IPS-20b (cell line): ENCODE measurements around the gene RNF41.
"Not testable (repeated sequence)": the region's sequence is repeated elsewhere in the genome, so short reads cannot be mapped to it uniquely, and the experiment has no call there.

Experiments
- H3K27ac ChIP-seq: one replicate; pipeline ENCODE4 v1.5.1; 2013; ENCODE audit warnings: low read length
- H3K27me3 ChIP-seq: 2 replicates; pipeline ENCODE4 v1.6.1; 2013; ENCODE audit warnings: mild to moderate bottlenecking, low read length, inconsistent platforms; ENCODE audit not compliant: insufficient read depth
- H3K36me3 ChIP-seq: 2 replicates; pipeline ENCODE4 v1.6.1; 2013; ENCODE audit warnings: low read depth, mild to moderate bottlenecking, inconsistent platforms, low read length, moderate library complexity; ENCODE audit not compliant: insufficient read depth
- H3K4me1 ChIP-seq: 2 replicates; pipeline ENCODE4 v1.6.1; 2013; ENCODE audit warnings: mild to moderate bottlenecking, control low read depth, inconsistent platforms, low read length, moderate library complexity; ENCODE audit not compliant: insufficient read depth
- H3K4me3 ChIP-seq: 2 replicates; pipeline ENCODE4 v1.5.1; 2013; ENCODE audit warnings: mild to moderate bottlenecking, low read length, inconsistent platforms
- H3K9ac ChIP-seq: 2 replicates; pipeline ENCODE4 v1.6.1; 2013; ENCODE audit warnings: low read depth, mild to moderate bottlenecking, inconsistent platforms, low read length, moderate library complexity
- H3K9me3 ChIP-seq: 2 replicates; pipeline ENCODE4 v1.6.1; 2013; ENCODE audit warnings: mild to moderate bottlenecking, low read depth, low read length, inconsistent platforms; ENCODE audit not compliant: insufficient read depth

RNF41 gene

GRCh38 chr12:56161690-56162351, 59.9 kb downstream of the RNF41 start:
- Histone ChIP-seq H3K9ac (no peak overlapping the region), H3K36me3 (peaks cover 77% of the 10 kb centered on the region), H3K27ac (no peak overlapping the region)

GRCh38 chr12:56160894-56161689, 60.6 kb downstream of the RNF41 start:
- no peaks in the 10 kb centered on the region for H3K27me3 ChIP-seq
- H3K4me3 ChIP-seq = peak overlapping the region; percentile 86
- peak overlapping the region; percentile 99 for H3K9ac ChIP-seq
- H3K4me1 ChIP-seq = peaks cover 23% of the 10 kb centered on the region
- H3K36me3 ChIP-seq = peaks cover 70% of the 10 kb centered on the region
- no peaks in the 10 kb centered on the region for H3K9me3 ChIP-seq
- no peak overlapping the region for H3K27ac ChIP-seq

More at GRCh38 chr12:56161690-56162351, 59.9 kb downstream of the RNF41 start:
- Histone ChIP-seq H3K4me3 (0 out of 2 replicates have a peak overlapping the region, but pooled peaks have one; percentile 86), H3K9me3 (no peaks in the 10 kb centered on the region), H3K4me1 (peaks cover 23% of the 10 kb centered on the region), H3K27me3 (no peaks in the 10 kb centered on the region)

- no peaks in the 10 kb centered on the region for H3K27me3 ChIP-seq
- H3K36me3 ChIP-seq = peaks cover 68% of the 10 kb centered on the region
- peak overlapping the region; percentile 95 for H3K27ac ChIP-seq
- H3K9ac ChIP-seq = peak overlapping the region; percentile 99; the same call in 1 of the 2 replicates
- peak overlapping the region; percentile 86 for H3K4me3 ChIP-seq
- peaks cover 23% of the 10 kb centered on the region for H3K4me1 ChIP-seq
- H3K9me3 ChIP-seq = no peaks in the 10 kb centered on the region
These were observed 61.4 kb downstream of the RNF41 start for GRCh38 chr12:56160193-56160763.

- Histone ChIP-seq H3K4me3 (peak overlapping the region; percentile 86), H3K9ac (peak overlapping the region; percentile 99), H3K4me1 (peaks cover 23% of the 10 kb centered on the region), H3K9me3 (no peaks in the 10 kb centered on the region), H3K27ac (peak overlapping the region; percentile 95), H3K36me3 (peaks cover 68% of the 10 kb centered on the region), H3K27me3 (no peaks in the 10 kb centered on the region)
These were observed 62.1 kb downstream of the RNF41 start for GRCh38 chr12:56159482-56160192.

GRCh38 chr12:56158926-56159461, 62.7 kb downstream of the RNF41 start:
- Histone ChIP-seq H3K9ac (peak overlapping the region; percentile 99), H3K27ac (peak overlapping the region; percentile 95), H3K4me3 (peak overlapping the region; percentile 86), H3K9me3 (no peaks in the 10 kb centered on the region), H3K4me1 (peaks cover 23% of the 10 kb centered on the region), H3K27me3 (no peaks in the 10 kb centered on the region), H3K36me3 (peaks cover 68% of the 10 kb centered on the region)

- Histone ChIP-seq H3K27ac (peak within 1 kb of the TSS; percentile 95), H3K4me3 (peak within 1 kb of the TSS; percentile 86), H3K36me3 (peaks cover 61% of the 10 kb centered on the region), H3K4me1 (peaks cover 23% of the 10 kb centered on the region), H3K9me3 (no peaks in the 10 kb centered on the region), H3K9ac (peak within 1 kb of the TSS; percentile 99), H3K27me3 (no peaks in the 10 kb centered on the region)
These were observed 63.4 kb downstream of the RNF41 start, which contains the start of gene MYL6 for GRCh38 chr12:56158029-56158925. Gene MYL6, plus strand, starts transcription at chr12:56158359. Its CDS starts 43 bp downstream, at chr12:56158402.

GRCh38 chr12:56157201-56158028, 64.3 kb downstream of the RNF41 start:
- Histone ChIP-seq H3K9me3 (no peaks in the 10 kb centered on the region), H3K27ac (peak overlapping the region; percentile 95), H3K9ac (peak overlapping the region; percentile 93), H3K27me3 (no peaks in the 10 kb centered on the region), H3K36me3 (peaks cover 53% of the 10 kb centered on the region), H3K4me3 (peak overlapping the region; percentile 74), H3K4me1 (peaks cover 23% of the 10 kb centered on the region)

- peaks cover 22% of the 10 kb centered on the region for H3K4me1 ChIP-seq
- H3K27ac ChIP-seq = peak overlapping the region; percentile 95
- H3K9me3 ChIP-seq, H3K27me3 ChIP-seq: not testable (repeated sequence)
- H3K36me3 ChIP-seq = peaks cover 45% of the 10 kb centered on the region
- H3K9ac ChIP-seq = peak overlapping the region; percentile 93; the same call in 1 of the 2 replicates
- H3K4me3 ChIP-seq = peak overlapping the region; percentile 74; the same call in 1 of the 2 replicates
These were observed 65.1 kb downstream of the RNF41 start for GRCh38 chr12:56156464-56157200.

GRCh38 chr12:56155256-56155845, 66.4 kb downstream of the RNF41 start:
- no peaks in the 10 kb centered on the region for H3K9me3 ChIP-seq
- no peaks in the 10 kb centered on the region for H3K27me3 ChIP-seq
- no peak overlapping the region for H3K9ac ChIP-seq
- peaks cover 15% of the 10 kb centered on the region for H3K4me1 ChIP-seq
- no peak overlapping the region for H3K27ac ChIP-seq
- H3K4me3 ChIP-seq = no peak overlapping the region
- H3K36me3 ChIP-seq = peaks cover 32% of the 10 kb centered on the region
